ES-I3 (cell line): ENCODE data around the gene TRPV5.

Experiments
- H3K36me3 ChIP-seq: 2 replicates; pipeline ENCODE4 v1.6.1; 2013; ENCODE audit warnings: mild to moderate bottlenecking, low read length, control low read depth, moderate library complexity; ENCODE audit not compliant: insufficient read depth
- H3K4me1 ChIP-seq: 2 replicates; pipeline ENCODE4 v1.6.1; 2013; ENCODE audit warnings: mild to moderate bottlenecking, control low read depth, low read length; ENCODE audit not compliant: insufficient read depth
- H3K9ac ChIP-seq: 2 replicates; pipeline ENCODE4 v1.6.1; 2013; ENCODE audit warnings: low read depth, mild to moderate bottlenecking, low read length, moderate library complexity
- H3K9me3 ChIP-seq: 2 replicates; pipeline ENCODE4 v1.6.1; 2013; ENCODE audit warnings: mild to moderate bottlenecking, low read length, moderate library complexity; ENCODE audit not compliant: control insufficient read depth, insufficient read depth

Gene TRPV5

GRCh38 chr7:142956951-142957623 lies 23.5 kb upstream of the TRPV5 start:
- H3K36me3 ChIP-seq, result no peaks in the 10 kb centered on the region; the same call in 1 of the 2 replicates
- H3K9me3 ChIP-seq, result no peaks in the 10 kb centered on the region
- peaks cover 17% of the 10 kb centered on the region for H3K4me1 ChIP-seq
- no peak overlapping the region for H3K9ac ChIP-seq

GRCh38 chr7:142954680-142955268 lies 21.2 kb upstream of the TRPV5 start:
- Histone ChIP-seq H3K9ac (no peak overlapping the region), H3K36me3 (no peaks in the 10 kb centered on the region; the same call in 1 of the 2 replicates), H3K4me1 (peaks cover 17% of the 10 kb centered on the region), H3K9me3 (no peaks in the 10 kb centered on the region)

DNA sequence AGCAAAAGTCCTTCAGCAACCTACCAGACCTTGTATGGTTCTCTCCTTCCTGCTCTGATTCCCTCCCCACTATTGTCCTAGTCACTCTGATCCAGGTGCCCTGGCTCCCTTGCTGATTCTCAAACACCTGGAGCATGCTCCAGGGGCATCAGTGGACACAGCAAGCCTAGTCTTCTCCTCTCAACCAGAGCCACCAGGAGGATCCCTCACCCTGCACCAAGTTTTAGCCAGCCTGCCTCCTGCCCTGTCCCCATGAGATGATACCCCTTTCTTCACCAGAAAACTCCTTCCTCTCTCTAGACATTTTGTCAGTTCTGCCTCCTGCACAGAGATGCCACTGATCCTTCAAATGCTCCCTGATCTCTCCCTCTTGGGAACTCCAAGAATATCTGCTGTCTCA lies 16.7 kb upstream of the TRPV5 start:
- Histone ChIP-seq H3K9ac (no peak overlapping the region), H3K4me1 (no peaks in the 10 kb centered on the region), H3K36me3 (no peaks in the 10 kb centered on the region), H3K9me3 (no peaks in the 10 kb centered on the region; the same call in 1 of the 2 replicates)

GRCh38 chr7:142948603-142949002 lies 15.1 kb upstream of the TRPV5 start:
- H3K4me1 ChIP-seq, result no peaks in the 10 kb centered on the region
- no peak overlapping the region for H3K9ac ChIP-seq

DNA sequence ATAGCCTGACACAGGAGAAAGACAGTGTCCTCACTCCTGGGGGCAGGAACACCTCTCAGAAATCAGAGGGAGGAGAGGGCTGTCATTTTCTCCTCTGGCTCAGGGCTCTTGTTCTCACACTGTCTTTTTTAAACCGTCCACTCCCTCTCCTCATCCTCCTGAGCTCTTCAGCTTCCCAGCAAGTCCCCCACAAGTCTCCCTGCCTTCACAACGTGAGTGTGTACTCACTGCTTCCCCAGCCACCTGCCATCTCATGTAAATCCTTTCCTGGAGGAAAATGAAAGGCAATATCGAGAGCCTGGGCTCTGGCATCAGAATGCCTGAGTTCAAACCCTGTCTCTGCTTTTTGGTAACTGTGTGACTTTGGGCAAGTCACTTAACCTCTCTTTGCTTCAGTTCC lies 11.5 kb upstream of the TRPV5 start:
- Histone ChIP-seq H3K36me3 (no peaks in the 10 kb centered on the region), H3K9me3 (no peaks in the 10 kb centered on the region; the same call in 1 of the 2 replicates), H3K4me1 (no peaks in the 10 kb centered on the region), H3K9ac (no peak overlapping the region)

More at GRCh38 chr7:142948603-142949002, 15.1 kb upstream of the TRPV5 start:
- Histone ChIP-seq H3K9me3 (no peaks in the 10 kb centered on the region; the same call in 1 of the 2 replicates), H3K36me3 (no peaks in the 10 kb centered on the region)

- Histone ChIP-seq H3K4me1 (no peaks in the 10 kb centered on the region), H3K36me3 (no peaks in the 10 kb centered on the region), H3K9me3 (no peaks in the 10 kb centered on the region; the same call in 1 of the 2 replicates), H3K9ac (no peak overlapping the region)
Observed at GRCh38 chr7:142943706-142944268, 10.2 kb upstream of the TRPV5 start.

DNA sequence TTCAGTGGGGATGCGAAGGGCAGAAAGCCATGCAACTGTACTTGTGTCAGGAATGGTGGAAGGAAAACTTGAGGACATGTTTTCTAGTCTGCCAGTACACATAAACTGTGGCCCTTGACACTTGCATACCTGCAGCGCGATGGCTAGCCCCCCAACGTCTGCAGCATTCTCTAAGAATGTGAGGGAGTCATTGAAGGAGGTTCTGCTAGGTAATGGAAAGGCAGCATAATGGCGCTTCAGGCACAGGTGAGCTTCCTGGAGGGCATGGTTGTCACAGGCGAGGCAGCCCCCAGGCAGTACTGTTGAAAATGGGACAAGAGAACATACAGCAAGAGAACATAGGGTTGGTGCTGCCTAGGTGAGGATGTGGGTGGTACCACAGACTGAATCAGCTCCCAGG lies 9.2 kb upstream of the TRPV5 start:
- no peaks in the 10 kb centered on the region; the same call in 1 of the 2 replicates for H3K9me3 ChIP-seq
- no peaks in the 10 kb centered on the region for H3K36me3 ChIP-seq
- H3K4me1 ChIP-seq, result no peaks in the 10 kb centered on the region
- H3K9ac ChIP-seq, result no peak overlapping the region

- Histone ChIP-seq H3K4me1 (no peaks in the 10 kb centered on the region), H3K36me3 (no peaks in the 10 kb centered on the region), H3K9ac (no peak overlapping the region), H3K9me3 (no peaks in the 10 kb centered on the region)
Observed at GRCh38 chr7:142941541-142941940, 8.0 kb upstream of the TRPV5 start.

DNA sequence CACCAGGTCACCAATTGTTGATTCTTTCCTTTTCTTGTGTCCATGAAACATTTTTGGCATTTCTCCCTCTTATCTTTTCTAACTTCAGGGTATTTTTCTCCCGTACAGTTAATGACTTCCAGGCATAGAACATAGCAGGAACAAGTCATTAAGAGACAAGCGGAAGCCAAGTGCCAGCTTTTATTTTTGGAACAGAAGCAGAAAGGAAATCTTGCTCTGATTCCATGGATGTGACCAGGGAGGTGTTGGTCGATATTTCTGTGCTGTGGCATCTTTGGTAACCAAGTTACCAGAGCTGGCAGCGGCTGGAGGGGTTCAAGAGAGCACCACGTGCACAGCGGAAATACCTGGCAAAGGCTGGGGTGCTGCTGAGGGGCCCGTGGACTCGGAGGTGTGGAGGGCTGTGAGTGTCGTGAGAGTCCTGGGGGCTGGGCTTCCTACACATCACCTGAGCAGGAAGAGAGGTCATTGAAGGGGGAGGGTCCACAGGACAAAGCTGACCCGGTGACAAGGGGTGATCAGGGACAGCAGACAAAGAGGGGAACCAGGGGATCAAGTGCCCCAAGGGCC lies 7.5 kb upstream of the TRPV5 start:
- H3K9ac ChIP-seq, result no peak overlapping the region
- H3K4me1 ChIP-seq, result no peaks in the 10 kb centered on the region
- no peaks in the 10 kb centered on the region for H3K36me3 ChIP-seq
- no peaks in the 10 kb centered on the region for H3K9me3 ChIP-seq

DNA sequence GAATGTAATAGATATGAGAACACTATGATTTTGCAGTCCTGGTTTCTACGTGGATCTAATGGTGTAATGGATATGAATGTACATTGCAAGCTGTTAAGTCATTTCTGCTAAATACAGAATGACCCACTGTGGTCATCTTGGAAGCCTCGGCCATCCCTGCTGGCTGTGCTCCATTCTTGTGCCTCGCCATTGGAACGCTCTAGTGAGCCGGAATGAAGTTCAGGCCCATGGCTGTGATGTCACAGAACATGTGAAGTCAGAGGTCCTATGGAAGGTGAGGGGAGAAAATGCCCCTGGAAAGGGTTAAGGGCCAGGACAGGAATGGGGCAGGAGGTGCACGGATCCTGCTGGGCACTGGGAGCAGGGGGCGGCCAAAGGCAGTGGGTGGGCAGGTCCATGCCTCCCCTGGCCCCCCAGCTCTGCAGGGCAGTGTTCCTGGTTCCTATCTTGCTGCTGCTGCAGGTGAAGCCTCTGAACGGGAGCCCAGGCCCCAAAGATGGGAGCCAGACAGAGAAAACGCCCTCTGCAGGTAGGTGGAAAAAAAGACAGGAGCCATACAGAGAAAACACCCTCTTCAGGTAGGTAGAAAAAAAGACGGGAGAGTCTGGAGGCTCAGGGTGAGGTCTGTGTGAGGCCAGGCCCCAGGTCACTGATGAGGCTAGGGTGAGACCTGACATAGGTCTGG lies 5.8 kb upstream of the TRPV5 start, which contains the start of gene LLCFC1:
Gene LLCFC1, plus strand, starts transcription at position 259 of the 685 bp plus-strand sequence. Its CDS starts 138 bp downstream, at position 397.
- Histone ChIP-seq H3K4me1 (no peaks in the 10 kb centered on the region), H3K36me3 (no peaks in the 10 kb centered on the region), H3K9ac (no peak within 1 kb of the TSS), H3K9me3 (no peaks in the 10 kb centered on the region)

DNA sequence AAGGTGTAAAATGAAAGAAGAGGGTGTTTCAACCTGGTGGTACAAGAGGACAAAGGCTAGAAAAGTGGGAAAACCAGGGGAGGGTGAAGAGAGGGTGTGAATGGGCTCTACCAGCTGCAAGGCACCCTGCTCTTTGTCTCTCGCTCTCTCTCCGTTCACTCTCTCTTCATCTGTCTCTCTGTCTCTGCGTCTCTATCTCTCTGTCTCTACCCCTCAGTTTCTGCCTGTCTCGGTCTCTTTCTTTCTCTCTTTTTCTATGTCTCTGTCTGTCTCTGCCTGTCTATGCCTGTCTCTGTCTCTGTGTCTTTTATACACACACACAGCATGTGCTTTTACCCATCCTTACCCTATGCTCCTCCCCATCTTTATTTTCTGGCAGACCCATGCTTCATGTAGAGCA lies 5.1 kb upstream of the TRPV5 start:
- Histone ChIP-seq H3K9me3 (no peaks in the 10 kb centered on the region), H3K9ac (no peak overlapping the region), H3K4me1 (no peaks in the 10 kb centered on the region), H3K36me3 (no peaks in the 10 kb centered on the region)

- H3K9ac ChIP-seq, result no peak overlapping the region
- H3K4me1 ChIP-seq, result no peaks in the 10 kb centered on the region
- H3K36me3 ChIP-seq, result no peaks in the 10 kb centered on the region
- H3K9me3 ChIP-seq, result no peaks in the 10 kb centered on the region
Observed at GRCh38 chr7:142935941-142936565, 2.5 kb upstream of the TRPV5 start.

- Histone ChIP-seq H3K4me1 (no peaks in the 10 kb centered on the region), H3K9ac (no peak overlapping the region), H3K9me3 (no peaks in the 10 kb centered on the region), H3K36me3 (no peaks in the 10 kb centered on the region)
Observed at GRCh38 chr7:142934056-142934455, 510 bp upstream of the TRPV5 start.

GRCh38 chr7:142933092-142933475 lies 462 bp downstream of the TRPV5 start:
- Histone ChIP-seq H3K36me3 (no peaks in the 10 kb centered on the region), H3K9ac (no peak overlapping the region), H3K9me3 (no peaks in the 10 kb centered on the region), H3K4me1 (no peaks in the 10 kb centered on the region)
